T-helper 17 cell (primary cell): ENCODE data around the gene VEGFB. TPM values are rescaled to one million over a fixed set of nuclear protein-coding genes. Genes with fewer than 3 reads are reported as not detected.
A peak's percentile ranks its signal among the peaks of the same experiment; 100 is the strongest.

ENCODE experiments used
- ATAC-seq: fragments of 150-1000 bp; cut with Tn5 transposase; 2 replicates; pipeline ENCODE4 v1.10.0; 2021; ENCODE audit warnings: mild to moderate bottlenecking, moderate library complexity
- DNase-seq, 3 donors: peaks; one replicate each; pipeline versions ENCODE4 v3.0.0 to v3.0.0-alpha.2; 2020 to 2021
- H3K9me3 ChIP-seq: one replicate; pipeline ENCODE4 v1.7.0; 2013; ENCODE audit warnings: low read length, mild to moderate bottlenecking; ENCODE audit not compliant: control insufficient read depth, poor library complexity, severe bottlenecking
- H3K27ac Mint-ChIP-seq: one replicate; pipeline ENCODE4 v1.8.0; 2022; ENCODE audit warnings: mild to moderate bottlenecking, moderate library complexity, mixed read lengths
- H3K27me3 Mint-ChIP-seq: one replicate; pipeline ENCODE4 v1.8.0; 2022; ENCODE audit warnings: mixed read lengths
- H3K36me3 Mint-ChIP-seq: one replicate; pipeline ENCODE4 v1.8.0; 2022; ENCODE audit warnings: low read depth, mixed read lengths
- H3K4me1 Mint-ChIP-seq: one replicate; pipeline ENCODE4 v1.8.0; 2022; ENCODE audit warnings: mild to moderate bottlenecking, mixed read lengths
- H3K4me3 Mint-ChIP-seq: one replicate; pipeline ENCODE4 v1.8.0; 2022; ENCODE audit warnings: mild to moderate bottlenecking, moderate library complexity, mixed read lengths
- total RNA-seq, 4 donors: library from RNA in 2 of 4; stranded (reverse) in 2 of 4; gene quantifications; one replicate each; pipeline ENCODE4 v1.2.3 and lab custom pipeline; 2022 to 2026

The VEGFB gene
- total RNA-seq, 2 donors from 2014 or later: 44.9 to 48.3 TPM

DNA sequence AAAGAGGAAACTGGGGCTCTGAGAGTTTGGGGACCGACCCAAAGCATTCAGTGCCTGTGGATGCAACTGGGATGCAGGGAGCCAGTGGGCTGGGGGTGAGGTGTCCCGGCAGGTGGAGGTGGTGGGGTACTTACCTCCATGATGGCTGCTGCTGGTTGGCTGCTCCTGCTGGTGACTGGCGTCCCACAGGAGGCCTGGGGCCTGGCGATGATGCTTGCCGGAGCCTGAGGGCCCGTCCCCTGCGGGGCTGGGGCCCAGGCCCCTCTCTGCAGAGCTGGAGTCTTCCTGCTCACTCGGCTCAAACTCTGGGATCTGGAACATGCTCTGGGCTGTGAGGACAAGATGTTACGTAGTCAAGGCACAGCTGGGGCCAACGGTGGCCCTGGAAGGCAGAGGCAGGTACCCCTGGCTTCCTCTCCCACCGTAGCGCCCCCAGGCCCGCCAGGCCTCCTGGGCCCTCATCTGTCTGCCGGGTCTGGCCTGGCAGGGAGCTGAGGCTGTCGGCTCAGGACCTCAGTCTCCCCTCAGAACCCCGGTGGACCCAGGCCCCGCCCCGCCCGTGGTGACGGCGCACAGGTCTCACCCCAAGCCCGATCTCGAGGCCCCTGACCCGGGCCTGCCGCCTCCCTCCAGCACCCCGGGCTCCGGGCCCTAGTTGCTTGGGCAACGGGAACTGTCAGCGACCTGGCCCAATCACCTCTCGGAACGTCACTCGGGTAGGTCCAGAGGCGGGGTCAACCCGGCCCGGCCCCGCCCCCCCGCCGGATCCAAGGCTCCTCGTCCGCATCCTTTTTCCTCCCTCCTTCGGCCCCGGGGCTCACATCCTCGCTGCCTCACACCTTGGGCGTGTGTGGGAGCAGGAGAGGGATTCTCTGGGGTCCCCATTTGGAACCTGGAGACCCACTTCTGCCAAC is 49.9 kb downstream of the VEGFB start, which contains the start of gene BAD:
BAD (minus strand) TSS at position 618 of the 914 bp plus-strand sequence; CDS start at position 321, 297 bp downstream.
- H3K4me3 Mint-ChIP-seq: peak within 1 kb of the TSS; percentile 89
- no peaks in the 10 kb centered on the region for H3K27me3 Mint-ChIP-seq
- ATAC-seq (peak; percentile 81), DNase-seq (peak; percentile 84 to 92 (median 92))
- no peaks in the 10 kb centered on the region for H3K9me3 ChIP-seq
- peak within 1 kb of the TSS; percentile 94 for H3K27ac Mint-ChIP-seq
- H3K4me1 Mint-ChIP-seq: peaks cover 20% of the 10 kb centered on the region
- H3K36me3 Mint-ChIP-seq: no peaks in the 10 kb centered on the region

- peak; percentile 80 for ATAC-seq
Measured at GRCh38 chr11:64284962-64285884, 50.8 kb downstream of the VEGFB start, which contains the start of gene GPR137. TSS of gene GPR137 (plus strand) at chr11:64285848. CDS start at chr11:64286525, 677 bp downstream.

GRCh38 chr11:64285885-64286800 is 51.8 kb downstream of the VEGFB start:
- Mint-ChIP-seq H3K36me3 (peaks cover 2% of the 10 kb centered on the region), H3K4me1 (peaks cover 24% of the 10 kb centered on the region), H3K4me3 (peak overlapping the region; percentile 89), H3K27me3 (peaks cover 8% of the 10 kb centered on the region), H3K27ac (peak overlapping the region; percentile 95)
- DNase-seq (no peak), ATAC-seq (no peak)
- H3K9me3 ChIP-seq: no peaks in the 10 kb centered on the region

More at GRCh38 chr11:64284962-64285884, 50.8 kb downstream of the VEGFB start, which contains the start of gene GPR137:
- H3K27me3 Mint-ChIP-seq: peaks cover under 1% of the 10 kb centered on the region
- peak; percentile 85 to 97 (median 88) for DNase-seq
- H3K4me3 Mint-ChIP-seq: peak within 1 kb of the TSS; percentile 89
- H3K4me1 Mint-ChIP-seq: peaks cover 20% of the 10 kb centered on the region
- H3K27ac Mint-ChIP-seq: peak within 1 kb of the TSS; percentile 95
- H3K36me3 Mint-ChIP-seq: no peaks in the 10 kb centered on the region
- H3K9me3 ChIP-seq: no peaks in the 10 kb centered on the region

DNA sequence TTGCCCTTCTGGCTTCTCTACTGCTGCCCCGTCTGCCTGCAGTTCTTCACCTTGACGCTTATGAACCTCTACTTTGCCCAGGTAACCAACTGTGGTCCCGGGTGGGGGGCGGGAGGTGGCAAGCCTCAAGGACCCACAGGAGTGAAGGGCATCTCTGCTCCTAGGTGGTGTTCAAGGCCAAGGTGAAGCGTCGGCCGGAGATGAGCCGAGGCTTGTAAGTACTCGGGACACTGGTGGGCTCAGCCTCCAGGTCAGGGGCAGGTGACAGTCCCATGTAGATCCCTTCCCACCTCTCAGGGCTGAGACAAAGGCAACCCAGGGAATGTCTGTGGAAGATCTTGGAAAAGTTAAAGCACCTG is 52.4 kb downstream of the VEGFB start:
- no peak for DNase-seq
- no peaks in the 10 kb centered on the region for H3K9me3 ChIP-seq
- Mint-ChIP-seq H3K27me3 (peaks cover 8% of the 10 kb centered on the region), H3K27ac (peak overlapping the region; percentile 95), H3K4me3 (peak overlapping the region; percentile 85), H3K4me1 (peaks cover 23% of the 10 kb centered on the region), H3K36me3 (peaks cover 2% of the 10 kb centered on the region)
- ATAC-seq: no peak

- Mint-ChIP-seq H3K4me3 (no peak overlapping the region), H3K4me1 (peaks cover 22% of the 10 kb centered on the region), H3K36me3 (peaks cover 2% of the 10 kb centered on the region), H3K27ac (peak overlapping the region; percentile 29), H3K27me3 (peaks cover 10% of the 10 kb centered on the region)
- no peak for DNase-seq
- ATAC-seq: no peak
- H3K9me3 ChIP-seq: no peaks in the 10 kb centered on the region
Measured at GRCh38 chr11:64287676-64288352, 53.4 kb downstream of the VEGFB start.

DNA sequence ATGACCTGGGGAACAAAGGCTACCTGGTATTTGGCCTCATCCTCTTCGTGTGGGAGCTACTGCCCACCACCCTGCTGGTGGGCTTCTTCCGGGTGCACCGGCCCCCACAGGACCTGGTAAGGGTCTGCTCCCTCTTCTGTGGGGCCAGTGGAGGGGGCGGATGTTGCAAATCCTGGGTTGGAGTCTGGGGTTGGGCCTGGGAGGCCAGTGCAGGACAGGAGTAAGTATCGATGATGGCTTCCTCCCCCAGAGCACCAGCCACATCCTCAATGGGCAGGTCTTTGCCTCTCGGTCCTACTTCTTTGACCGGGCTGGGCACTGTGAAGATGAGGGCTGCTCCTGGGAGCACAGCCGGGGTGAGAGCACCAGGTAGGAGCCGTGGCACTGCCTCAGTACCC is 54.0 kb downstream of the VEGFB start:
- no peak overlapping the region for H3K4me3 Mint-ChIP-seq
- DNase-seq (no peak), ATAC-seq (no peak)
- peaks cover 2% of the 10 kb centered on the region for H3K36me3 Mint-ChIP-seq
- peaks cover 20% of the 10 kb centered on the region for H3K4me1 Mint-ChIP-seq
- peak overlapping the region; percentile 29 for H3K27ac Mint-ChIP-seq
- peaks cover 15% of the 10 kb centered on the region for H3K27me3 Mint-ChIP-seq
- no peaks in the 10 kb centered on the region for H3K9me3 ChIP-seq

Other genes with a start within 250 kb of the VEGFB start
- gene OTUB1, start 248.1 kb upstream of the VEGFB start, total RNA-seq: 10 to 100 TPM; 62.2 to 65.1 TPM
- gene FLRT1, start 198.7 kb upstream of the VEGFB start, total RNA-seq: not detected
- gene MACROD1, start 68.5 kb upstream of the VEGFB start, total RNA-seq: 1 to 10 TPM; 3.9 to 7.5 TPM
- 10 to 100 TPM; 66.9 to 69.1 TPM for gene STIP1, start 48.4 kb upstream of the VEGFB start, total RNA-seq
- 100 to 1,000 TPM; 151 to 182 TPM for gene FERMT3, start 27.9 kb upstream of the VEGFB start, total RNA-seq
- 10 to 100 TPM; 16.2 to 16.6 TPM for gene TRPT1, start 8.4 kb upstream of the VEGFB start, total RNA-seq
- gene NUDT22, start 8.3 kb upstream of the VEGFB start, total RNA-seq: 10 to 100 TPM; 30.8 to 42.8 TPM
- 10 to 100 TPM; 29.0 to 35.0 TPM for gene DNAJC4, start 4.0 kb upstream of the VEGFB start, total RNA-seq
- gene FKBP2, start 6.5 kb downstream of the VEGFB start, total RNA-seq: 10 to 100 TPM; 27.4 to 29.1 TPM
- gene PPP1R14B, start 12.4 kb downstream of the VEGFB start, total RNA-seq: 10 to 100 TPM; 38.7 to 48.2 TPM
- gene PLCB3, start 16.9 kb downstream of the VEGFB start, total RNA-seq: 1 to 10 TPM; 5.9 TPM
- 10 to 100 TPM; 46.3 to 47.0 TPM for gene BAD, start 50.1 kb downstream of the VEGFB start, total RNA-seq
- 10 to 100 TPM; 46.5 to 57.9 TPM for gene GPR137, start 51.3 kb downstream of the VEGFB start, total RNA-seq
- gene KCNK4, start 56.7 kb downstream of the VEGFB start, total RNA-seq: under 1 TPM in 1 of 2 donors, not detected in 1; 0.50 TPM
- not detected for gene CATSPERZ, start 65.8 kb downstream of the VEGFB start, total RNA-seq
- 10 to 100 TPM; 25.7 to 26.6 TPM for gene ESRRA, start 70.9 kb downstream of the VEGFB start, total RNA-seq
- 100 to 1,000 TPM in 1 of 2 donors, 10 to 100 TPM in 1; 95.4 to 110 TPM for gene TRMT112, start 83.0 kb downstream of the VEGFB start, total RNA-seq
- gene PRDX5, start 83.5 kb downstream of the VEGFB start, total RNA-seq: 10 to 100 TPM; 46.4 to 49.7 TPM
- 100 to 1,000 TPM; 111 to 153 TPM for gene CCDC88B, start 105.6 kb downstream of the VEGFB start, total RNA-seq
- gene RPS6KA4, start 124.6 kb downstream of the VEGFB start, total RNA-seq: 10 to 100 TPM; 21.5 to 26.1 TPM